H9 (cell line): Measurements from ENCODE around the gene PFN1. TPM values are rescaled to one million over a fixed set of nuclear protein-coding genes. Genes with fewer than 3 reads are reported as not detected.

Source experiments
- DNase-seq: peaks from one replicate; pipeline ENCODE4 v3.0.0-alpha.2; 2017
- H2AFZ ChIP-seq: one replicate; pipeline ENCODE4 v1.6.1; 2013; ENCODE audit warnings: mild to moderate bottlenecking, low read length, control low read depth, moderate library complexity
- H2AK5ac ChIP-seq: 2 replicates; pipeline ENCODE4 v1.6.1; 2013; ENCODE audit warnings: low read length, control low read depth, mixed read lengths; ENCODE audit not compliant: insufficient read length
- H2BK120ac ChIP-seq: one replicate; pipeline ENCODE4 v1.6.1; 2013; ENCODE audit warnings: low read depth, mild to moderate bottlenecking, low read length, control low read depth, inconsistent platforms; ENCODE audit not compliant: poor library complexity, severe bottlenecking
- H2BK12ac ChIP-seq: 2 replicates; pipeline ENCODE4 v1.6.1; 2013; ENCODE audit warnings: low read length, control low read depth, mixed read lengths, low read depth; ENCODE audit not compliant: insufficient read length
- H2BK15ac ChIP-seq: 2 replicates; pipeline ENCODE4 v1.6.1; 2013; ENCODE audit warnings: low read depth, low read length, control low read depth
- H2BK20ac ChIP-seq: one replicate; pipeline ENCODE4 v1.6.1; 2013; ENCODE audit warnings: low read depth, mild to moderate bottlenecking, low read length, control low read depth, inconsistent platforms; ENCODE audit not compliant: poor library complexity, severe bottlenecking
- H2BK5ac ChIP-seq: 2 replicates; pipeline ENCODE4 v1.6.1; 2013; ENCODE audit warnings: low read length, control low read depth, mixed read lengths; ENCODE audit not compliant: insufficient read length
- H3K14ac ChIP-seq: 2 replicates; pipeline ENCODE4 v1.6.1; 2013; ENCODE audit warnings: low read length, control low read depth; ENCODE audit not compliant: insufficient read depth
- H3K18ac ChIP-seq: 2 replicates; pipeline ENCODE4 v1.6.1; 2013; ENCODE audit warnings: low read depth, mild to moderate bottlenecking, mixed read lengths, low read length, control low read depth; ENCODE audit not compliant: insufficient read length
- H3K23ac ChIP-seq: 2 replicates; pipeline ENCODE4 v1.6.1; 2013; ENCODE audit warnings: low read length, control low read depth, mixed read lengths, low read depth; ENCODE audit not compliant: insufficient read length
- H3K23me2 ChIP-seq: 2 replicates; pipeline ENCODE4 v1.6.1; 2013; ENCODE audit warnings: low read depth, mild to moderate bottlenecking, mixed read lengths, low read length, control low read depth; ENCODE audit not compliant: insufficient read length, poor library complexity, severe bottlenecking
- H3K27ac ChIP-seq: 2 replicates; pipeline ENCODE4 v1.5.1; 2013; ENCODE audit warnings: low read length, control low read depth, mixed read lengths, low read depth; ENCODE audit not compliant: insufficient read length
- H3K27me3 ChIP-seq: 2 replicates; pipeline ENCODE4 v1.6.1; 2013; ENCODE audit warnings: low read length, control low read depth, inconsistent platforms; ENCODE audit not compliant: insufficient read depth
- H3K4ac ChIP-seq: 2 replicates; pipeline ENCODE4 v1.6.1; 2013; ENCODE audit warnings: low read depth, mild to moderate bottlenecking, control low read depth, inconsistent platforms, low read length, moderate library complexity
- H3K4me1 ChIP-seq: 2 replicates; pipeline ENCODE4 v1.6.1; 2013; ENCODE audit warnings: low read length, control low read depth, inconsistent platforms; ENCODE audit not compliant: insufficient read depth
- H3K4me2 ChIP-seq: 2 replicates; pipeline ENCODE4 v1.6.1; 2013; ENCODE audit warnings: low read length, control low read depth, mixed read lengths; ENCODE audit not compliant: insufficient read length, insufficient read depth
- H3K56ac ChIP-seq: 2 replicates; pipeline ENCODE4 v1.6.1; 2013; ENCODE audit warnings: low read depth, mild to moderate bottlenecking, mixed read lengths, low read length, control low read depth; ENCODE audit not compliant: insufficient read length
- H3K79me1 ChIP-seq: 2 replicates; pipeline ENCODE4 v1.6.1; 2013; ENCODE audit warnings: low read depth, mild to moderate bottlenecking, moderate library complexity, low read length, control low read depth, inconsistent platforms; ENCODE audit not compliant: insufficient read depth, poor library complexity, severe bottlenecking
- H3K79me2 ChIP-seq: 2 replicates; pipeline ENCODE4 v1.6.1; 2013; ENCODE audit warnings: low read length, control low read depth, inconsistent platforms; ENCODE audit not compliant: insufficient read depth
- H3K9ac ChIP-seq: 2 replicates; pipeline ENCODE4 v1.6.1; 2013; ENCODE audit warnings: low read length, control low read depth, mixed read lengths; ENCODE audit not compliant: insufficient read length; ENCODE audit errors: extremely low read depth
- H3K9me3 ChIP-seq: one replicate; pipeline ENCODE4 v1.6.1; 2013; ENCODE audit warnings: low read depth, low read length, inconsistent platforms; ENCODE audit not compliant: control insufficient read depth
- H3T11ph ChIP-seq: one replicate; pipeline ENCODE4 v1.6.1; 2013; ENCODE audit warnings: mild to moderate bottlenecking, low read length, control low read depth, inconsistent platforms
- H4K20me1 ChIP-seq: one replicate; pipeline ENCODE4 v1.6.1; 2013; ENCODE audit not compliant: control insufficient read depth, insufficient read length, insufficient read depth
- H4K5ac ChIP-seq: 2 replicates; pipeline ENCODE4 v1.6.1; 2013; ENCODE audit warnings: low read depth, mild to moderate bottlenecking, mixed read lengths, low read length, control low read depth; ENCODE audit not compliant: insufficient read length
- H4K8ac ChIP-seq: replicated peaks from 2 replicates; pipeline ENCODE4 v1.6.1; 2013; ENCODE audit warnings: low read length, control low read depth, mixed read lengths, low read depth; ENCODE audit not compliant: insufficient read length
- H4K91ac ChIP-seq: 2 replicates; pipeline ENCODE4 v1.6.1; 2013; ENCODE audit warnings: low read depth, mild to moderate bottlenecking, moderate library complexity, mixed read lengths, low read length, control low read depth; ENCODE audit not compliant: insufficient read length
- H3K27ac Mint-ChIP-seq, 3 experiments: 2 replicates in 2 of 3; 3 replicates in 1 of 3; pipeline ENCODE4 v1.8.0; 2020 to 2021; ENCODE audit warnings: mixed read lengths in 3 of 3, mild to moderate bottlenecking in 1 of 3, moderate library complexity in 1 of 3
- H3K27me3 Mint-ChIP-seq: 2 replicates; pipeline ENCODE4 v1.8.0; 2021; ENCODE audit warnings: low read depth, mild to moderate bottlenecking, moderate library complexity, mixed read lengths
- H3K36me3 Mint-ChIP-seq, 3 experiments: 2 replicates in 2 of 3; 3 replicates in 1 of 3; pipeline ENCODE4 v1.8.0; 2020 to 2021; ENCODE audit warnings: low read depth in 3 of 3, mixed read lengths in 3 of 3; ENCODE audit not compliant: insufficient read depth in 1 of 3
- H3K4me1 Mint-ChIP-seq, 2 experiments: 2 replicates each; pipeline ENCODE4 v1.8.0; 2020; ENCODE audit warnings: mixed read lengths in 2 of 2
- H3K4me3 Mint-ChIP-seq, 2 experiments: 2 replicates in 1 of 2; 3 replicates in 1 of 2; pipeline ENCODE4 v1.8.0; 2020 to 2021; ENCODE audit warnings: mild to moderate bottlenecking in 2 of 2, mixed read lengths in 2 of 2, moderate library complexity in 1 of 2
- H3K9me3 Mint-ChIP-seq, 2 experiments: 2 replicates in 1 of 2; 3 replicates in 1 of 2; pipeline ENCODE4 v1.8.0; 2020; ENCODE audit warnings: mild to moderate bottlenecking in 2 of 2, mixed read lengths in 2 of 2, moderate library complexity in 1 of 2
- CTCF ChIP-seq: fragments of 200-600 bp; sonication (generic); conservative IDR thresholded peaks from 3 replicates; pipeline ENCODE4 v1.8.0; 2021; ENCODE audit warnings: antibody characterized with exemption, mild to moderate bottlenecking
- WGBS: extraction: QIAGEN DNeasy Blood & Tissue Kit; methylation state at CpG from one replicate; pipeline ENCODE4 v1.1.7; 2013; ENCODE audit warnings: missing lambda C conversion rate, low lambda C conversion rate, mixed read lengths; ENCODE audit not compliant: insufficient read length; ENCODE audit errors: extremely low coverage; 5-methylcytosine and 5-hydroxymethylcytosine counted together
- total RNA-seq: library from RNA; stranded (reverse); gene quantifications from 2 replicates; pipeline ENCODE4 v1.2.1, GENCODE V29; 2021

Gene PFN1
- total RNA-seq, 1 experiment from 2014 or later: 1,149 TPM

DNA sequence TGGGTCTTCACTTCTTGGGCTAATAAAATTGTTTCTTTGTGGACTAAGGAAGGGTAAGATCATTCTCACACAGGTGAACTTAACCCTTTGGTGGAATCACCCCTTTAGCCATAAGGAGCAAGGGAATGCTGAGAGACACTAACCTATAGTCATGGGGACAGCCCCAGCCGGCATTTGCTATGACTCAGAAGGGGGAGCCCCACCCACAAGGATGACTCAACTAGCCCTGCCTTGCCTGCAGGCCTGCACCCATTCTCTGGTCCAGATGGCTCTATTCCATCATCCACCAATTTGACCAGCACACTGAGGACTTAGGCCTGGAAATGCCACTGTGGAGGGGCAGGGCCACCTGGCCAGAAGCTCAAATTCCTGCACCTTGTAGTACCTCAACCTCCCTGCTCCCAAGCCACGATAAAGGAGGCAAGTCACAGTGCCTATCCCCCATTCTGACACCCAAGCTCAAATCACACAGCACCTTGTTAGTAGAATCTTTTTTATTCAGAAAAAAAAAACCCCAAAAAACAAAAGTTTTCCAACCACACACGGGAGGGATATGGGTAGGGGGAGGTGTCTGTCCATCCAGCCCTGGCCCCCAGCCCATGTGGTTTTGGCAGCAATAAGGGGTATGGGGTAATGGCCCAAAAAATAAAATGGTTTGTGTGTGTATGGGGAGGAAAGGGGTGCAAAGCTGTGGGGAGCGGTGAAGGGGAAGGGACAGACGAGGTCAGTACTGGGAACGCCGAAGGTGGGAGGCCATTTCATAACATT, 3.0 kb downstream of the PFN1 start:
- H3K79me2 ChIP-seq: peaks cover 15% of the 10 kb centered on the region; the same call in 1 of the 2 replicates
- no peak overlapping the region for H2BK120ac ChIP-seq
- no peak overlapping the region for H2BK20ac ChIP-seq
- Mint-ChIP-seq H3K4me1 (peaks cover 29 to 35% of the 10 kb centered on the region in 2 experiments), H3K27ac (peak overlapping the region; percentile 75 to 92 (median 91)), H3K27me3 (peaks cover 6% of the 10 kb centered on the region), H3K9me3 (peaks cover 0 to 2% of the 10 kb centered on the region in 2 experiments; a peak in 2 of 5 replicates), H3K36me3 (peaks cover 32 to 67% (median 53%) of the 10 kb centered on the region in 3 experiments), H3K4me3 (peak overlapping the region; percentile 95 to 100)
- peaks cover 23% of the 10 kb centered on the region for H3K23me2 ChIP-seq
- no peaks in the 10 kb centered on the region for H3K27me3 ChIP-seq
- no peak overlapping the region for H3K27ac ChIP-seq
- H3K9ac ChIP-seq: no peak overlapping the region
- no peak overlapping the region for H2AK5ac ChIP-seq
- no peak overlapping the region for H2BK15ac ChIP-seq
- TF ChIP-seq CTCF: no peak
- no peak overlapping the region for H3T11ph ChIP-seq
- no peak overlapping the region for H3K14ac ChIP-seq
- WGBS: no CpG with 5 or more reads among the region's 7 CpGs
- H4K8ac ChIP-seq: no peak overlapping the region
- no peak overlapping the region for H3K56ac ChIP-seq
- no peak overlapping the region for H4K5ac ChIP-seq
- H2AFZ ChIP-seq: no peak overlapping the region
- peak; percentile 80 for DNase-seq
- H2BK5ac ChIP-seq: no peak overlapping the region
- no peak overlapping the region for H3K4ac ChIP-seq
- no peaks in the 10 kb centered on the region for H3K4me1 ChIP-seq
- H3K9me3 ChIP-seq: no peaks in the 10 kb centered on the region
- peaks cover 4% of the 10 kb centered on the region for H3K79me1 ChIP-seq
- H4K91ac ChIP-seq: no peak overlapping the region
- H3K18ac ChIP-seq: no peak overlapping the region
- no peak overlapping the region for H2BK12ac ChIP-seq
- H4K20me1 ChIP-seq: no peaks in the 10 kb centered on the region
- H3K23ac ChIP-seq: no peak overlapping the region
- H3K4me2 ChIP-seq: peak overlapping the region; percentile 11
